GM12875 (cell line): Measurements from ENCODE around the gene CNDP2.

Source experiments
- H3K4me3 ChIP-seq: one replicate; pipeline ENCODE4 v1.5.1; 2011; ENCODE audit warnings: low read depth, low read length, control low read depth
- CTCF ChIP-seq: IDR thresholded peaks from 2 replicates; pipeline ENCODE4 v1.5.1; 2011; ENCODE audit warnings: low read depth, mild to moderate bottlenecking, control low read depth, inconsistent platforms, low read length, moderate library complexity, borderline replicate concordance; ENCODE audit not compliant: insufficient read depth

CNDP2 gene

GRCh38 chr18:74512321-74513053 lies 16.3 kb downstream of the CNDP2 start:
- H3K4me3 ChIP-seq: no peak overlapping the region
- TF ChIP-seq CTCF: no peak

DNA sequence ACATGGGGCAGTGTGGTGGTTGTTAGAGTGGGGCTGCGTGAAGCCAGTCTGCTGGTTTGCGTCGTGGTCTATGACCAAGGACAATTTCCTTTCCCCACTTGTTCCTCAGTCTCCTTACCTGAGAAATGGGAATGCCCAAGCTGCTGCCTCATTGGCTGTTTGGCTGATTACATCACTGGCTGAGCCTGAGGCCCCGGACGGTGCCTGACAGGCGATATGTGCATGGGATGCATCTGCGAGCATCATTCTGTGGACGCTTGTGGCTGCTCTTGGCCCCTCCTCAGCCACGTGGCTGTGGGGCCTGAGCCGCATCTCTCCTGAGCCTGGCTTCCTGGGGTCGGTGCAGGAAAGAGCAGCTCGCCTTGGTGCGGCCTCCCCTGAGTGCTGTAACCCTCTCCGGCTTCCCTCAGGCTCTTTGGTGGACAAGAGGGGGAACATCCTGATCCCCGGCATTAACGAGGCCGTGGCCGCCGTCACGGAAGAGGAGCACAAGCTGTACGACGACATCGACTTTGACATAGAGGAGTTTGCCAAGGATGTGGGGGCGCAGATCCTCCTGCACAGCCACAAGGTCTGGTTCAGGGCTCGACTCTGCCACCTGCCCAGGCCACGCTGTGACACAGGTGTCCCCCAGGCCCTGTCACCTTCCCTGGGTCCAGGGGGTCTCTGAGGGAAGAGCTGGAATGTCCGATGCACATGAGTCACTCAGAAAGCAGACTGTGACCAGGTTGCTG lies 17.2 kb downstream of the CNDP2 start:
- TF ChIP-seq CTCF: no peak
- no peak overlapping the region for H3K4me3 ChIP-seq

DNA sequence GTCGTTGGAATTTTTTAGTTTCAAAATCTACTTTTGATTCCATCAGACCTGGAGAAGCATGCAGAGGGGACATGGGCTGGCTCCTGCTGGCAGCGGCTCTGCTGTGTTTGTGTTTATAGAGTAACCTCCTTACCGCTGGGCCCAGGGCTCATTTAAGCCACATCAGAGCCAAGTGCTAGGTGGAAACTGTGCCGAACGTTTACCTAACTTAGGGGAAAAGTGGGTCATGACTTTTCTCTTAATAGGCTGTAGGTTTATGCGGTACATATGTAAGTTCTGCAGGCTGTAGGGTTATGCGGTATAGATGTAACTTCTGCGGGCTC lies 17.7 kb downstream of the CNDP2 start:
- TF ChIP-seq CTCF: no peak
- no peak overlapping the region for H3K4me3 ChIP-seq

DNA sequence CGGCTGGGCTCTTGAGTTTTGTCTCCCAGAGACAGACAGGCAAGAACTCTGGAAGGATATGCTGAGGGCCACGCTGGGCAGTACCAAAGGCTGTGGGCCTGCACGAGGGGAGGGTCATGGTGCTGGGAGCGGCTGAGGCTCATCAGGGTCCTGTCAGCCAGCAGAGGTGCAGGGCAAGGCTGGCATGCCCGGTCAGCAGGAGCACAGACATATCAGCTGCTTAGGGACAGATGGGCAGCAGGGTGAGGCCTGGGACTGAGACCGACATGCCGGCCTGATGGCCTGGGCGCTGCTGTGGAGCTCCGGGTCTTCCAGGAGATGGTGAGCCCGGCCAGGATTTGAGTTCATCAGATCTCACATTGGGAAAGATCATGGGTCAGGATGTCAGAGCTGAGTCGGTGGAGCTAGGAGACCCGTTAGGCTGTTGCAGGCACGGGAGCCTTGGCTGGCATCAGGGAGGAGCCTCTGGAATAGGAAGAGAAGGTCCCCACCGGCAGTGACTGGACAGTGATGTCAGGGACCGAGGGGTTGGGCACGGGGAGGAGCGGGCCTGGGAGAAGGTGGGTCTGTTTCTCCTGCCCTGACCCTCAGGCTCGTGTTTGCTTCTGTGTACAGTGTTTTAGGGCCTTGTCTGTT lies 18.8 kb downstream of the CNDP2 start:
- no peak for TF ChIP-seq CTCF
- no peak overlapping the region for H3K4me3 ChIP-seq

DNA sequence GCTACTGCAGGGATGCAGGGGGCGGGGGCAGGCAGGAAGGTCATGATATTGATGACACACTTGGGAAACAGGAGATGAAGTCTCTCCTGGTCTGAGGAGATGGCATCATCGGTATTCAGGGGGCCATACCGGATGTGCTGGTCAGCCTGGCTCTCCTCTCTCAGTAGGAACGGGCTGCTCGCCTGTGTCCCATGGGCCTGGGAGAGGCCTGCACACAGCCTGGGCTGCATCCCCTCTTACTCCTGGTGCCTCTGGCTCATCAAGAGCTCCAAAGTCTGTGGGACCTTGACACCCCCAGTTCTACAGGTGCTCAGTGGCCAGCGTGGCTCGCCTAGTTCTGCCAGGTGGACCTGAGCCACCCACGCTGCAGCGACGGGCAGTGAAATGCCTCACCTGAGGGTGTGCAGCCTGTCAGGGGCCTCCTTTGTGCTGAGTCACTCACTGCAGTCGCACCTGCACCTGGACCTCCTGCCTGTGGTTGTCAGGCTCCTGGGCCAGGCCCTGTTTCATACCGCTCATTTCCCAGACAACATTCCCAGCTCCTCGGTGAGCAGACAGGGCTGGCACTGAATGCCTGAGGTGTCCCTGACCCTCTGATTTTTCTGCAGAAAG lies 19.6 kb downstream of the CNDP2 start:
- no peak for TF ChIP-seq CTCF
- no peak overlapping the region for H3K4me3 ChIP-seq

DNA sequence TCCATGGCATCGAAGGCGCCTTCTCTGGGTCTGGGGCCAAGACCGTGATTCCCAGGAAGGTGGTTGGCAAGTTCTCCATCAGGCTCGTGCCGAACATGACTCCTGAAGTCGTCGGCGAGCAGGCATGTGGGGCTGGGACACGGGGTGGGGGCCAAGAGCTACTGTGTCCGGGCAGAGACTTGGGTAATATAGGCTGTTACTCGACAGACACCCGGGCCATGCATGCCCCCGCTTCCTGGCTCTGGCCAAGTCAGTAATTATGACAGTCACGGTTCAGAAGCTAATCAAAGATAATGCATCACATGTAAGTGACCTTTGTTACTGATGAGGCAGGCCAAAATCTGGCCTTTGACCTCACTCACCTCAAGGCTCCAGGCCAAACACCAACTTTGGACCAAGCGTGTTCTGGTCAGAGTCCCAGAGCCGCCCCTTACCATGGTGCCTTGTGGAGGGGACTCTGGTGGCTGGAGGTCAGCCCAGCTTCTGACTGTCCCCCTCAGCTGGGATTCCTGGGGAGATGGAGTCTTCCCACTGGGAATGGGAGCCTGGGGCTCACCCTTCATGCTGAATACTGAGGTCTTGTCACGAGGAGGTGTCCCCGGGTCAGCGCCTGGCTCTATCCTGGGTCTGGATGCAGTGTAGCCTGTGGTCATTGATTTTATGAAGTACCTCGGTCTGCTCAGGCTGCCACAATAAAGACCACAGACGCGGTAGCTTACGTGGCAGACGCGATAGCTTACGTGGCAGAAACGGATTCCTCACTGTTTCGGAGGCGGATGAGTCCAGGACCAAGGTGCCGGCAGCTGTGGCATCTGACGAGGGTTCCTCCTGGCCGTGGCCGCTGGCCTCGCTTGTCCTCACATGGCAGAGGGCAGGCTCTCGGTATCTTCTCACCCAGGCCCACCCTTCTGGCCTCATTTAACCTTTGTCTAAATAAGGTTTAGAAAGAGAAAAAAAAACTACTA lies 20.4 kb downstream of the CNDP2 start:
- TF ChIP-seq CTCF: no peak
- no peak overlapping the region for H3K4me3 ChIP-seq
